ENCODE measurements around the gene ADH1A.

ADH1A gene

GRCh38 chr4:99330648-99331047 is 39.9 kb upstream of the ADH1A start:
- WGBS (ENCODE audit: extremely low coverage, insufficient coverage, insufficient read length) = no CpG with 5 or more reads among the region's 3 CpGs
- Histone ChIP-seq H3K14ac (ENCODE audit: low read length) (no peak overlapping the region), H3K4me2 (ENCODE audit: low read length) (no peak overlapping the region)

GRCh38 chr4:99329876-99330275 is 39.1 kb upstream of the ADH1A start:
- Histone ChIP-seq H3K27ac (ENCODE audit: low read depth, low read length) (no peak overlapping the region), H4K8ac (ENCODE audit: low read depth, low read length) (no peak overlapping the region), H3K4me1 (ENCODE audit: control insufficient read depth in 1 of 2, insufficient read depth in 2 of 2, low read length in 2 of 2) (no peaks in the 10 kb centered on the region), H3K36me3 (ENCODE audit: control insufficient read depth in 1 of 2, insufficient read depth in 2 of 2, low read length in 2 of 2) (no peaks in the 10 kb centered on the region), H3K27me3 (ENCODE audit: insufficient read depth, low read length) (no peaks in the 10 kb centered on the region), H3K14ac (ENCODE audit: low read length) (no peak overlapping the region), H3K4me2 (ENCODE audit: low read length) (no peak overlapping the region), H3K9me3 (ENCODE audit: insufficient read depth, low read depth, low read length) (peaks cover 2% of the 10 kb centered on the region), H3K9ac (ENCODE audit: low read length) (no peak overlapping the region), H2AK5ac (ENCODE audit: low read length) (no peak overlapping the region), H4K12ac (ENCODE audit: low read depth, low read length) (no peak overlapping the region), H2BK5ac (ENCODE audit: low read depth, low read length, poor library complexity) (no peak overlapping the region), H2AFZ (ENCODE audit: insufficient read depth, low read length, poor library complexity) (no peak overlapping the region), H3K4me3 (ENCODE audit: low read depth, low read length) (no peak overlapping the region), H3K4ac (ENCODE audit: low read depth, low read length) (no peak overlapping the region), H4K91ac (ENCODE audit: low read depth, low read length) (no peak overlapping the region), H2BK12ac (ENCODE audit: low read length) (no peak overlapping the region), H2BK120ac (ENCODE audit: insufficient read depth, low read length, poor library complexity) (no peak overlapping the region), H3K79me2 (ENCODE audit: control insufficient read depth, insufficient read depth, low read length, poor library complexity) (no peaks in the 10 kb centered on the region), H3K79me1 (ENCODE audit: low read length) (no peaks in the 10 kb centered on the region), H3K18ac (ENCODE audit: low read length) (no peak overlapping the region), H3K23ac (ENCODE audit: low read length) (no peak overlapping the region)
- no peak for DNase-seq
- WGBS (ENCODE audit: extremely low coverage, insufficient coverage, insufficient read length) = no CpG with 5 or more reads among the region's 2 CpGs

More at GRCh38 chr4:99330648-99331047, 39.9 kb upstream of the ADH1A start:
- peaks cover 2% of the 10 kb centered on the region for H3K9me3 ChIP-seq (ENCODE audit: insufficient read depth, low read depth, low read length)
- no peak for DNase-seq
- no peak overlapping the region for H3K18ac ChIP-seq (ENCODE audit: low read length)
- no peak overlapping the region for H2AFZ ChIP-seq (ENCODE audit: insufficient read depth, low read length, poor library complexity)
- H2BK12ac ChIP-seq (ENCODE audit: low read length) = no peak overlapping the region
- no peaks in the 10 kb centered on the region for H3K36me3 ChIP-seq (ENCODE audit: control insufficient read depth in 1 of 2, insufficient read depth in 2 of 2, low read length in 2 of 2)
- no peak overlapping the region for H4K91ac ChIP-seq (ENCODE audit: low read depth, low read length)
- H3K27me3 ChIP-seq (ENCODE audit: insufficient read depth, low read length) = no peaks in the 10 kb centered on the region
- no peak overlapping the region for H3K4ac ChIP-seq (ENCODE audit: low read depth, low read length)
- H2BK120ac ChIP-seq (ENCODE audit: insufficient read depth, low read length, poor library complexity) = no peak overlapping the region
- H2AK5ac ChIP-seq (ENCODE audit: low read length) = no peak overlapping the region
- H3K9ac ChIP-seq (ENCODE audit: low read length) = no peak overlapping the region
- H4K8ac ChIP-seq (ENCODE audit: low read depth, low read length) = no peak overlapping the region
- no peak overlapping the region for H4K12ac ChIP-seq (ENCODE audit: low read depth, low read length)
- no peaks in the 10 kb centered on the region for H3K79me2 ChIP-seq (ENCODE audit: control insufficient read depth, insufficient read depth, low read length, poor library complexity)
- H3K79me1 ChIP-seq (ENCODE audit: low read length) = no peaks in the 10 kb centered on the region
- no peak overlapping the region for H3K4me3 ChIP-seq (ENCODE audit: low read depth, low read length)
- H2BK5ac ChIP-seq (ENCODE audit: low read depth, low read length, poor library complexity) = no peak overlapping the region
- H3K23ac ChIP-seq (ENCODE audit: low read length) = no peak overlapping the region
- H3K27ac ChIP-seq (ENCODE audit: low read depth, low read length) = no peak overlapping the region
- H3K4me1 ChIP-seq (ENCODE audit: control insufficient read depth in 1 of 2, insufficient read depth in 2 of 2, low read length in 2 of 2) = no peaks in the 10 kb centered on the region

GRCh38 chr4:99324979-99325378 is 34.2 kb upstream of the ADH1A start:
- WGBS (ENCODE audit: extremely low coverage, insufficient coverage, insufficient read length) = no CpG with 5 or more reads among the region's 3 CpGs

DNA sequence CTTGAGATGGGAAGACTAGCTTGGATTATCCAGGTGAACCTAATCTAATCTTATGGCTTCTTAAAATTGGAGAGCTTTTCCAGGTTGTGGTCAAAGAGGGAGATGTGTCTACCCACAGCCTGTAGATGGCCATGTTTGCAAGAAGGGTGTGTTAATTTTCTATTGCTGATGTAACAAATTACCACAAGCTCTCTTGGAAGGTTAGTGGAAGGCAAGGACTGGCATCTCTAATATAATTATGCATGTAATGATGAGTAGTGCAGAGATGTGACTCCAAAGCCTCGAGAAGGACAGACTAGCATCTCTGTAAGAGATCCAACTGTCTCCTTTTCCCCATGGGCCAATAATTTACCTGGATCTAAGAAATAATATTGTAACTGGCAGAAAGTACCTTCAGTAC is 33.6 kb upstream of the ADH1A start:
- Histone ChIP-seq H3K18ac (ENCODE audit: low read length) (no peak overlapping the region), H4K91ac (ENCODE audit: low read depth, low read length) (no peak overlapping the region), H3K14ac (ENCODE audit: low read length) (no peak overlapping the region), H2AFZ (ENCODE audit: insufficient read depth, low read length, poor library complexity) (no peak overlapping the region), H3K9me3 (ENCODE audit: insufficient read depth, low read depth, low read length) (peaks cover 2% of the 10 kb centered on the region), H3K79me1 (ENCODE audit: low read length) (no peaks in the 10 kb centered on the region), H3K4ac (ENCODE audit: low read depth, low read length) (no peak overlapping the region), H3K23ac (ENCODE audit: low read length) (no peak overlapping the region), H3K36me3 (ENCODE audit: control insufficient read depth in 1 of 2, insufficient read depth in 2 of 2, low read length in 2 of 2) (no peaks in the 10 kb centered on the region), H3K4me1 (ENCODE audit: control insufficient read depth in 1 of 2, insufficient read depth in 2 of 2, low read length in 2 of 2) (no peaks in the 10 kb centered on the region), H2BK120ac (ENCODE audit: insufficient read depth, low read length, poor library complexity) (no peak overlapping the region), H4K8ac (ENCODE audit: low read depth, low read length) (no peak overlapping the region), H3K27ac (ENCODE audit: low read depth, low read length) (no peak overlapping the region), H3K79me2 (ENCODE audit: control insufficient read depth, insufficient read depth, low read length, poor library complexity) (no peaks in the 10 kb centered on the region), H2BK5ac (ENCODE audit: low read depth, low read length, poor library complexity) (no peak overlapping the region), H3K27me3 (ENCODE audit: insufficient read depth, low read length) (no peaks in the 10 kb centered on the region), H3K4me2 (ENCODE audit: low read length) (no peak overlapping the region), H3K4me3 (ENCODE audit: low read depth, low read length) (no peak overlapping the region), H4K12ac (ENCODE audit: low read depth, low read length) (no peak overlapping the region), H3K9ac (ENCODE audit: low read length) (no peak overlapping the region), H2BK12ac (ENCODE audit: low read length) (no peak overlapping the region), H2AK5ac (ENCODE audit: low read length) (no peak overlapping the region)
- no peak for DNase-seq
- WGBS (ENCODE audit: extremely low coverage, insufficient coverage, insufficient read length) = no CpG with 5 or more reads among the region's 1 CpG

More at GRCh38 chr4:99324979-99325378, 34.2 kb upstream of the ADH1A start:
- Histone ChIP-seq H3K23ac (ENCODE audit: low read length) (no peak overlapping the region), H3K14ac (ENCODE audit: low read length) (no peak overlapping the region), H2AK5ac (ENCODE audit: low read length) (no peak overlapping the region), H2BK12ac (ENCODE audit: low read length) (no peak overlapping the region), H3K9ac (ENCODE audit: low read length) (no peak overlapping the region), H3K79me1 (ENCODE audit: low read length) (no peaks in the 10 kb centered on the region), H3K4me2 (ENCODE audit: low read length) (no peak overlapping the region), H4K12ac (ENCODE audit: low read depth, low read length) (no peak overlapping the region), H2BK5ac (ENCODE audit: low read depth, low read length, poor library complexity) (no peak overlapping the region), H3K27me3 (ENCODE audit: insufficient read depth, low read length) (no peaks in the 10 kb centered on the region), H2AFZ (ENCODE audit: insufficient read depth, low read length, poor library complexity) (no peak overlapping the region), H3K4ac (ENCODE audit: low read depth, low read length) (no peak overlapping the region), H3K36me3 (ENCODE audit: control insufficient read depth in 1 of 2, insufficient read depth in 2 of 2, low read length in 2 of 2) (no peaks in the 10 kb centered on the region), H4K91ac (ENCODE audit: low read depth, low read length) (no peak overlapping the region), H2BK120ac (ENCODE audit: insufficient read depth, low read length, poor library complexity) (no peak overlapping the region), H3K4me3 (ENCODE audit: low read depth, low read length) (no peak overlapping the region), H3K18ac (ENCODE audit: low read length) (no peak overlapping the region), H3K79me2 (ENCODE audit: control insufficient read depth, insufficient read depth, low read length, poor library complexity) (no peaks in the 10 kb centered on the region), H3K4me1 (ENCODE audit: control insufficient read depth in 1 of 2, insufficient read depth in 2 of 2, low read length in 2 of 2) (no peaks in the 10 kb centered on the region), H3K9me3 (ENCODE audit: insufficient read depth, low read depth, low read length) (peaks cover 2% of the 10 kb centered on the region), H4K8ac (ENCODE audit: low read depth, low read length) (no peak overlapping the region), H3K27ac (ENCODE audit: low read depth, low read length) (no peak overlapping the region)
- no peak for DNase-seq

Data from trophoblast cell (in vitro differentiated cells and primary cell).